IPS-NIHi7 (cell line): ENCODE results near the gene S100A10.
A peak's percentile ranks its signal among the peaks of the same experiment; 100 is the strongest.

Experiments
- DNase-seq: peaks from one replicate; pipeline ENCODE4 v3.0.0; 2012; ENCODE audit warnings: mixed read lengths; ENCODE audit errors: extremely low spot score

The S100A10 gene, protein sequence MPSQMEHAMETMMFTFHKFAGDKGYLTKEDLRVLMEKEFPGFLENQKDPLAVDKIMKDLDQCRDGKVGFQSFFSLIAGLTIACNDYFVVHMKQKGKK

DNA sequence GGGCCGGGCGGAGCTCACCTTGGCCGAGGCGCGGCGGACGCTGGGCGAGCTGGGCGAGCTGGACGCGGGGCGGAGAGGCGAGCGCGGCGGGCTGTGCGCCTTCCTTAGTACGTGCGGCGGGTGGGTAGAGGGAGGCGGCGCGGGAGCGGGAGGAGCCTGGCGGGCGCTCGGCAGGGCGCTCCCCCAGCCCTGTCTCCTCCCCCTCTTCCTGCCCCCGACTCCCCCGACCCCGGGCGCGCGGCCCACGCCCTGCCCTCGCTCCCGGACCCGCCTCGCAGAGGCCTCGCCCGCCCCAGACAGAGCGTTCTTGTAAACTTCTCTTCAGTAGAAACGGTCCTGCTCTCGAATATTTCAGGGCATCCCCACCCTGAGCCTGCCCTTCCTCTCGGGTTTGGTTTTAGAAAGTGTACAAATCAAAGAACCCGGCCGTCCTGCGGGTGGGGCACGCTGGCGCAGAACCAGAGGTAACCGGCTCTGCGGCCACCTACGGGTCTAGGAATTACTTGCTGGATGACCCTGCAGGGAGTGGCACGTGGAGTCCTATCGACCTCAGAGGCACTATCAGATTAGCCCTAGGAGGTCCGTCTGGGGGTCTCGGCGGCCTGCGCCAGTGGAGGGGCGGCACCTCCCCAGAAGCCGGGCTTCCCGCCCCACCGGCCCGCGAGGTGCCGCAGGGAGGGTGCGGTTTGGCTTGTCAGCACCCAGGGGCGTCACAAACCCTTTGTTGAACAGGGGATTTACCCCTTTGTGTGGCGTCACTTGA is at the start of gene S100A10:
TSS of gene S100A10 (minus strand) at position 126 of the 763 bp plus-strand sequence. CDS start 7,629 bp downstream, outside the sequence.
- peak; percentile 61 for DNase-seq

DNA sequence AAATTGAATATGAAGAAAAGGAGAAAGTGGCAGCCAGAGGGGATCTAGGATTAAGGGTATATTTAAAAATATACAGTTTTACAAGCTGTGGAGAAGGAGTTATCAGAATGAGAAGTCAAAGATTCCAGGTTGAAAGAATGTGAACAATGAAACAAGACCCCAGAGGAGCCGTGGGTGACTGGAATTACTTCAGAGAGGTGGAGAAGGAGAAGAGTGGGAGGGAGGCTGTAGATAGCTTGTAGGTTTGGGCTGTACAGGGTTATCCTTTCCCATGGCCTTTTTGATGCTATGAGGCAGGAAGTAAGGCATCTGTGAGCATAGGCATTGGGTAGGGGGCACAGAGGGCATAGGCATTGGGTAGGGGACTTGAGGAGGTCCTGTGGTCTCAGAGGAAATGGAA is 48.4 kb upstream of the S100A10 start:
- no peak for DNase-seq

DNA sequence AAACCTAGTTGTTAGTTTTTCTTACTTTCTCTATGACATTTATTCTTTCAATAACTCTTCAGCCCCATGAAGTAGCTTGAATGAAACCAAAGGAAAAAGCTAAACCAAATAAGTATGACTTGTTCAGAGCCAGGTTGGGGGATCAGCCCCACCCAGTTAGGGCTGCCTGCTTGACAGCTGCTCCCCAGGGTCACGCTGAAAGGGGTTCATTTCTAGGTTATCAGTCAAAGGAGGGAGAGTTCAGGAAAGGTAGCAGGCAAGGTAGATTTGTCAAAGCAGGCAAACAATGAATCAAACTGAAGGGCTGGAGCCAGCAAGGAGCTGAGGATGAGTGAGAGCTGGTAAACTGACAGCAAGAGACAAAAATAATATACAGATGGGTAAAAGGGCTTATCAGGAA is 46.2 kb upstream of the S100A10 start:
- no peak for DNase-seq

DNA sequence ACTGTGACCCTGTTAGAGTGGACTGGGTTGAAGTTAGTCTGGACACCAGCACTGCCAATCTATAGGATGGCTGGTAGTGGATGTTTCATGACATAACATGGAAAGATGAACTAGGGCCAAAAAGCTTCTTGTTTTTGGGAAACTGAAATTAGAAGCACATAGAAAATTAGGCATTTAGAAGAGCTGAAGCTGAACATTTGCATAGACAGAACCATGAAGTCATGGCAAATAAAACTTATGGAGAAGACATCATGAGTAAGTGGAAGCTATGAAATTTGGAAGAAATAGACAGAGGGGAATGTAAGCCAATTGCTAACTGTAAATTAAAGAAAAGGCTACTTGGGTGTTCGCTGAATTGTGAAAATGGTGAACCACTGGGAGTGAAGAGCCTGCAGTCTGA is 45.8 kb upstream of the S100A10 start:
- DNase-seq: no peak

DNA sequence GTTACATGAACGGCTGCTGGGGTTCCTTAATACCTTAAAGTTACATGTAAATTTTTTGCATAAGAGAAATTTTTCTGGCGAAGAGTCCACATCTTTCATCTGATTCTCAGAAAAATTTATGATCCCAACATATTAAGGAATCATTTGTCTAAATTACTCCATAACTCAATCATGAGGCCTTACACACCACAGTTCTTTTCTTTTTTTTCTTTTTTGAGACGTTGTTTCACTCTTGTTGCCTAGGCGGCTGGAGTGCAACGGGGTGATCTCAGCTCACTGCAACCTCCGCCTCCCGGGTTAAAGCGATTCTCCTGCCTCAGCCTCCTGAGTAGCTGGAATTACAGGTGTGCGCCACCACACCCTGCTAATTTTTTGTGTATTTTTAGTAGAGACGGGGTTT is 45.2 kb upstream of the S100A10 start:
- no peak for DNase-seq

DNA sequence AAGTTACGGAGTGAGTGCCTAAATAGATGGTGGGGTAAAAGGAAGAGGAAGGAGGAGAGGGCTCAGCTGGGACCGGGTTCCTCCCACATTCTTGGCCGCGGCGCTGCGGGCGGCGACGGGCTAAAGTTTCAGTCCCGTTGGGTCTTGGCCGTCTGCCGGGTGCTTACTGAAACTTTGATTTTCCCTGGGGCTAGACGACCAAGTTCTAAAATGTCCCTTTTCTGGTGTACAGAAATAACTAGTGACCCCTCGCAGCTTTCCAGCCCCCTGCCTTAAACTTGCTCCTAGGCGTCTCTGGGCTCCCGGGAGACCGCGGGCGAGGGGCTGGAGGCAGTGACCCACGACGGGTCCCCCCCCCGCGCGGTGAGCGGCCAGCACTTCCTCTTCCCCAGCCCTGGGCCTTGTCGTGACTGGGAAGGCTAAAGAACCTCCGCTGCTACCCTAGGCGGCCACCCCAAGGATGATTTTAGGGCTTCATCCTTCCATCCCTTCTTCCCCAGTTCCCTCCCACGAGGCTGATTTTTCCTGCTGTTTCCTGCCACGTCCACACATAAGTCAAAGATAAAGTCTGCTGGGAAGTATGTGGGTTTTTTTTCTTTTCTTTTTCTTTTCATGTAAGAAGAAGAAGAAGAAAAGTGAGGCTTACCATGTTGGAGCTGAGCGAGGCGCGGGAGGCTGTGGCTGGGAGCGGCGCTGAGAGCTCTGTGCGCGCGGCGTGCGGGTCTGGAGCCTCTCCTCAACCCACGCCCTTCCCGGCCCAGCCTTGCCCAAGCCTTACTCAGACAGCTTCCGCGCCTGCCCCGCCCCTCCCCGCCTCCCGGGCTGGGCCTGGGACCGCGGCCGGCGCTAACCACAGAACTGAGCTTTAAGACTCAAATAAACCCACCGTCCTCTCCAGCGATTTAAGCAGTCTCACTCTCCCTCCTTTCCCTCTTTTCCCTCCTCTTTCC is 42.9 kb upstream of the S100A10 start, which contains the start of gene S100A11:
TSS of gene S100A11 (minus strand) at position 738 of the 950 bp plus-strand sequence. CDS start at position 649, 89 bp downstream.
- DNase-seq: peak; percentile 80

DNA sequence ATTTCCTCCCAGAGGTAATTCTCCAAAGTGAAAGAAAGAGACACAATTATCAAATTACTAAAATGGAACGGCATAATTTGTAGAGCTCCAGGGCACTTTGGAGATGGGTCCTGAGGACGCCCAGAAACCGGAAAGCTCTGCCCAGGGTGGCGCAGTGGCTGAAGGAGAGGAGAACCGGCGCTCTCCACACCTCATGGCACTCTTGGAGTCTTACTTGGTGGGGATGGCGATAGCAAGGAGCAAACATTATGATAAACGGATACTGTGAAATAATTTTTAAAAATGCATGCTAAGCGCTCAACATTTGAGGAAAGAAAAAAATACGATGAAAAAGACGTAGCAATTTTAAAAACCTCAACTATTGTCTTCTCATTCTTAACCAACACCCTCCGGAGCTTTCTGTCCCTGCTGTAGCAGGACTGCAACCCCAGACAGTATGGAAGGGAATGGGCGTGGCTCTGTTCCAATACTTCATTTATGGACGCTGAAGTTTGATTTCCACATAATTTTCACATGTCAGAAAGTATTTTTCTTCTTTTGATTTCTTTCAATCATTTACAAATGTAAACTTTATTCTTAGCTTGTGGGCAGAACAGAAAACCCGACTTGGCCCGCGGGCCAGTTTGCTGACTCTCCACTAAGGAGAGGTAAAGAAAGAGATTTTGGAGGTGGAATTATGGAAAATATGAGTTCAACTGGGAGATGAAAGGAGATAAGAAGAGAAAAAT is 42.0 kb upstream of the S100A10 start:
- DNase-seq: peak; percentile 27

DNA sequence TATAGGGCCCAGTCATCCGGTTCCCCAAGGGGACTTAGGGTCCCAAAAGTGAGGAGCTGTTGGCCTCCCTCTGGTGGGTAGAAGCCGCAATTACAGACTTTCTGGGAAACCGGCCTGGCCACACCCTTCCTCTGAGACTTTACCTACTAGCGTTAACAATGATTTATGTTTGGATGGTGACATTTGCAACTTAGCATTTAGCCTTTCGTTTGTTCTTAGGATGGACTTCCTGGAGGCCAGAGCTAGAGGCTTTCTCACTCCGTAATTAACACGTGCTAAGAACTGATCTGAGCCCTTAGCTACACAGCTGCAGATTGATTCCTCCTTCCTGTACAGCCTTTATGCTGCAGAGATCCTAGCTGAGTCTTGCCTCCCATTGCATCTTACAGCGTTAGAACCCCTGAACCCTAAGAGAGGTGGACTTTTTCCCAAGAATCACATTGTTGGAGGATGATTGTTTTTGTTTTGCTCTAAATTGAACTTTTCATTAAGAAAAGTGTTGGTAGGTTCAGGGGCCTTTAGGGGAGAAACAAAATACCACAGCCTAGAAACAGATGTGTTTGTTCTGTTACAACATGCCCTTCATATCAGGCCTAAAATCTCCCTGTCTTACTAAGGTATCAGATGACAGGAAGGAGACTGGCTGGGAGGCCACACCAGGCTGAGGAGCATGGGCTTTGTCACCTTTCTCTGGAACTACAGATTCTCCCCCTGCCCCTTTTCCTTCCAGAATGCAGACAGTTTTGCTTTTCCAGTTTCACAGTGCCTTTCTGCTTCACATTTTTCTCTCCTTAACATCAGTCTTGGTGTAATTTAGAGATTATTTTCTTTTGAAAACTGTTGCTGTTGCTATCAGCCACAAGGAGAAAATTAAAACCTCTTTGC is 41.2 kb upstream of the S100A10 start:
- peak; percentile 81 for DNase-seq

DNA sequence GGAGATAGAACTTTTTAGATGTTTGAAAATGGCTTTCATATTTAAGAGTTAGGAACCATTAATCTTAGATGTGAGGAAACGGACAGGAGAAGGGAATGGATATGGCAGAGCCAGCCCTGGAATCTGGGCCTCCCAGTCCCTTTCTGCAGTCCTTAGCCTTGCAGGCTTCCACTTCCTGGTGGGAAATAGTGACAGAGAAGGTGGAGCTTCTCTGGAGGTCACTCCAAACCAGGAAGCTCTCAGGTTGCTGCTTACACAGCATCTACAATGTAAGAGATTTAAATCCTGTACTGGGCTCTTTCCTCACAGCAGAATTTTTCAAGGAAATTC is 40.6 kb upstream of the S100A10 start:
- DNase-seq: no peak

DNA sequence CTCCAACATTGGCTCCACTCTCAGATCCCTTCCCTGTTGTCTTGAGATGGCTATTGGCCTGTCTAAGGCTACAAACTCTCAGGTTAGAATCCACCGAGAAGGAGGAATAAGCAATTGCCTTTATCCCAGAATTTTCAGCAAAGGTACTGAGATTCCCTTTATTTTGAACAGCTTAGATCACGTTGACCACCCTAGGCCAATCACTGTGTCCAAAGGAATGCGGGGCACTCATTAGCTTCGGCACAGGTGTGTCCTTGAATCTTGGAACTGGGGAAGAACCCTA is 36.2 kb upstream of the S100A10 start:
- no peak for DNase-seq

DNA sequence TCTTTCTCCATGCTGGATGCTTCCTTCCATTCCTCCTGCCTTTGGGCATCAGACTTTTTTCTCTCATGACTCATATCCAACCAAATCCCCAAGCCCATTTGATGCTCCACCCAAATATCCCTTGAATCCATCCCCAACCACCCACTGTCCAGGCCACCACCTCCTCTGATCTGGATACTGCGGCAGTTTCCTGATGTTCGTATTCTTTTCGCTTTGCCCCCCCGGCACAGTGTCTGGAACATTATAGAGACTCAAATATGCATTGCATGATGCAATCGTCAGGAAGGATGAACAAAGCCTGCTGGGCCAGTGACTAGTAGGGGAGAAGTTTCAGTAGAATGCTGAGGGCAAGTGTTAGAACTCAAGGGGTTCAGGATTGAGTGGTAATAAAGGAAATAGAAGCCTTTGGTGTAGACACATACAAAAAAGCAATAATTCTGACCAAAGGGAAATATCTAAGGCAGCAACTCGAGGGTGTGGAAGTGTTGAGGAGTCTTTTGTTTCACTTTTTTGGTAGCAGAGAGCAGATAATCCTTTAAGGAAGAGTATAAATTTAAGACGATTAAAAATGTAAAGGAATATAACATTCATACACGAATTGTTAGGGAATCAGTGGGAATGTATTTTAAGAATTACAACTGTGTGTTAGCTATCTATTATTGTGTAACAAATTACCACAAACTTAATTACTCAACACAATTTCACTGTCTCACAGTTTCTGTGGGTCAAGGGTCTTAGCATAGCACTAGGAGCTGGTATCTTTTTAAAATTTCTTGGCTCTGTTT is 35.7 kb upstream of the S100A10 start:
- DNase-seq: no peak

DNA sequence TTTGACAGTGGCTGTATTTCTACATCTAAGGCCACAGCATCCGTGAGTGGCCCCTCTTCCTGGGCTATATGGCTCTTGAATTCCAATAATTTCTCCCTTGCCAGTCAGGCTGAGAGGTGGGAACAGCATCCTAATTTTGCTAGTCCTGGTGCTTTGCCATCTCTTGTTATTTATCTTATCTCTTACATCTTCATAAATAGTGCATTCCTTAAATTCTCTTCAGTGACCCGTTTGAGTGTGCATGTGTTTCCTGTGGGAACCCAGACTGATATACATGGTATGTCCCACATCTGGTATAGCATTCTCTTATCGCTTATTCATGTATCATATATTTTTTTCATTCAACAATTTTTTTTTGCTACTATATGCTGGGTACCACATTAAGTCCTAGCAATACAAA is 33.2 kb upstream of the S100A10 start:
- DNase-seq: no peak

DNA sequence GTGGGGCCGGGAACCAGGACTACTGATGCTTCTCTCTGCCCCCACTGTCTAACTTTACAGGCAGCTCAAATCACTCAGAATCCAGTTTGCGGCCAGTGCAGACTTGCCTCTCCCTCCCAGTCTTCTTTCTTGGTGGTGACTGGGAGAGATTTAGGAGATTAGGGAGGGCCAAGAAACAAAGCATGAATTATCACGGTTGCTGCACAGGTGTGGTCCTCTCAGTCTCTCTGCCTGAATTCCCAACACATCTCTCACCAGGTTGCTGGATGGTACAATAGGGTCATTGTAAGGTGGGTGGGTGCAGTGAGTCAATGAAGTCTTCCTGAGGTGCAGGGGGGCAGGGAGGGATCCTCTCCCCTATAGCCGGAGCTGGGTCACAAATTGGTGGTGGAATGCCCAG is 30.6 kb upstream of the S100A10 start:
- no peak for DNase-seq

DNA sequence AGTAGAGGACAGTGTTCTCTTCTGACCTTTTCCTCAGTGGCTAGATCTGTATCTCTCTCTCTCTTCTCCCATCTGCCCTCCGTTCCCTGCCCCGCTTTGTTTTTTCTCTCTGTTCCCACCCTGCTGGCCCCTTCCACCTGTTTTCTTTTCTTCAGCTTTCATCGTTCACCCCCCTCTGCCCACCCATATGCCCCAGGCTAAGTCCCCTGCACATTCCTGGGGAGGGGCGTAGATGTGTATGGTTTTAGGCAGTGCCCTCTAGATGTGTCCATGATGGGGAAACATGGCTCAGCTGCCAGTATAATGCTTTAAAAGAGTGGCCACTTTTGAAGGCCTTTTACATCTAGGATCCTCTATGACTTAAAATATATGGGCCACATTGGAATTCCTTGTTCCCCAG is 29.6 kb upstream of the S100A10 start:
- DNase-seq: no peak

DNA sequence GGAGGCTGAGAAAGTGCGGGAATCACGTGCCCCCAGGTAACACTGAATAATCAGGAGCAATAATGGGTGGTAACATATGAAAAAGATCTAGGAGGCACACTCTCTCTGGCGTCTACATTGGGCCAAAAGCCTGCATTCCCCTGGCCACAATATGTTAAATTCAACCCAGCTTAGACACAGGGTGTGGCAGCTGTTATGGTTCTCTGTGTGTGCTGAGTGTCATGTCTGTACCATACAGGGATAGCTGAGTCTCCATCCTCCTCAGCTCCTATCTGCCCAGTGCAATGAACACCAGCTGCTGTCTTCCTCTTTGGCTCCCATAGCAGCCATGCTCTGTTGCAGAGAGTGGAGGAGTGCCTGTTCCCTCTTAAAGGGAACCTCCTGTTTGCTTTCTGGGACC is 28.8 kb upstream of the S100A10 start:
- no peak for DNase-seq

DNA sequence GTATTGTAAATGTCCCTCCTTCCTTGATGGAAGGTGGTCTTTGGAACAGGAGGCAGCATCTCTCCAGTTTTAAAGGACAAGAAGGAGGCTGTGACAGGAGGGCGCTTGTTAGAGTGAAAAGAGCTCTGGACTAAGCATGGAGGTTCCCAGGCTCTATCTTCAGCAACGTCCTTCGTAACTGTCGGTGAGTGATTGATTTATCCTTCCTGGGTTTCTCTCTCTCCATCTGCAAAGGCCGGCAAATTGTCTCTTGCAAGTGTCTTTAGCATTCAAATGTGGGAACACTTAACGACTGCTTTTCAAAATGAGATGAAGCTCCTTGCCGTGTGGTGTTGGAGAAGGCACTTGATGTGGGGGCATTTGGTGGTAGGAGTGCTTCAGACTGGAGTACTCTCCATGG is 27.9 kb upstream of the S100A10 start:
- no peak for DNase-seq

DNA sequence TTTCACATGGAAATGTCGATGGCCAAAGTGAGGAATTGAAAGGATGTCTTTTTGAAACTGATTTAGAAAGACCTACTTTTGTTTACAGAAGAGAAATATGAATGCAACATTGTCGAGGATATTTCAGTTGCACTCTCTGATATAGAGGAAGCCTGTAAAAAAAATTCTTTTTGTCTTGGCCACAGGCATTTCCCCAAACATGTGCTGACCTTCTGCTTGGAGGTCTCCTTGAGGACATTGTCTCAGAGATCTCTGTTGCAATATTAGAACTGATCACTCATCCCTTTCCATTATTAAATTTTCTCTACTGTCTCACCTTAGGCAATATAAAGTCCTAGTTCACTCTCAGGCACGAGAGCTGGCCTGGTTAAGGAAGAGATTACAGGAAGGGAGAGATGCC is 27.2 kb upstream of the S100A10 start:
- no peak for DNase-seq

DNA sequence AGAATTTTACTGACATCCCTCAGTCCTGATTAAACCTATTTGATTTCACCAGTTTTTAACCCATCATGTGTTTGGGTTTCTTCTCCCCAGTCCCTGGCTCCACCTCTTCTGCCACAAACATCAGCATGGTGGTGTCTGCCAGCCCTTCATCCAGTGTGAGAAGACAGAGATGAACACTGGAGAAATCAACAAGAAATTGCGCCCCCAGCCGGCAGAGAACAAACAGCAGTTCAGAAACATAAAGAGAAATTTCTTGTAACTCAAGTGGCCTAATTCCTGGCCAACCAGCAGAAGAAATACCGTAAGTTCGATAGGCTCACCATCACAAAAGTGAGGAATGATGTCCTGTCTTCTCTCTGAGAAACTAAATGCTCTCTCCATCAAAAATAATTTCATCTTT is 24.9 kb upstream of the S100A10 start:
- peak; percentile 54 for DNase-seq

DNA sequence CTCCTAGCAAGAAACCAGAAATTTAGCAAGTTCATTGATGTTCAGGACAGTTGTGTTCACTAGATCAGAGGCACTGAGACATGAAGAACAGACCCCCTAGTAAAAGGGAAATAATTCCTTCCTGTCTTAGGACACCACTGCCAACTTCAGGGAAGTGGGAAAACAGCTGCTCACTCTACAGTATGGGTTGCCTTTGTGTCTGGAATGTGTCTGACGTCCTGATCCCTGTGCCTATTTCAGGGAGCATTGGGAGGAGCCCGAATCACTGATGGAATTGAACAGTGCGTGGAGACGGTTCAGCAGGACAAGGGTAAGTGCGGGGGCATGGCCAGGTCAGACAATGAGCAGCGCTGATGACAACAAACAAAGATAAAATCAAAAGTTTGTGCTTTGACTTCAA is 22.1 kb upstream of the S100A10 start:
- DNase-seq: no peak

DNA sequence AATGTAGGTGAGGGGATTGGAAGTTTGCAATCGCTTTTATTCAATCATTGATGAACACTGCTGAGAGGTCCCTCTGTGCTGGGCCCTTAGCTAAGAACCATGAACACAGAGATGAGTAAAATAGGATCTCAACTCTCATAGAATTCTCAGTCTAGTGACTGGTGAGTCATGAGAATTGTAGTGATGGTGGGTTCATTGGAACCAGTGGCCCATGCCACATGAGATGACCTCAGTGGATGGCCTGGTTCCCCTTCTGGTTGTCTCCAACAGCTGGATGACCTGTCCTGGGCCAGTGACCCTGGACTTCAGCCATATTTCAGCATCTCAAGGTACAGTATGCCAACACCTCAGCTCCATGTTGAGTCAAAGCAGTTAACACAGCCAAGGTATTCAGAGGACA is 21.3 kb upstream of the S100A10 start:
- DNase-seq: no peak
